ENCODE measurements around the gene CLRN1. TPM values are rescaled to one million over a fixed set of nuclear protein-coding genes. Genes with fewer than 3 reads are reported as not detected.

The CLRN1 gene
- total RNA-seq, 1 donor from 2014 or later, result not detected

DNA sequence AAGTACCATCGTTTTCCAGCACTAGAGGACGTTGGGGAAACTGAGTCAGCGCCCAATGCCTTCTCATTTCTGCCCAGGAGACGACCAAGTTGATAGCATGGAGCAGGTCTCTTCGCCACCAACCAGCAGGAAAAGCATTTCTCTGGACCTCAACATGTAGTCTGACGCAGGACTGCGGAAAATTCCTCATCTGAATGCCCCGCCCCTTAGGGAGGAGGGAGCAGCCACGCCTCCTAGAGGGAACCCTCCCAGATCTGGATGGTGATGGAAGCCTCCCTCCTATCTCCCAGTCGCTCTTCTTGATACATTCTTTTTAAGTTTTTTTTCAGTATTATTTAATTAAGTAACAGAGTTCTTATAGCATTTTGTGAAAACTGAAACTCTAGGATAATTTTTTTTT is 49.9 kb downstream of the CLRN1 start:
- DNase-seq (ENCODE audit: low read depth in 2 of 2), result peak in 1 of 2 donors; percentile 12

- no peak for DNase-seq (ENCODE audit: low read depth in 2 of 2)
Measured at GRCh38 chr3:150921209-150921608, 51.3 kb downstream of the CLRN1 start.

GRCh38 chr3:150920236-150920635 is 52.3 kb downstream of the CLRN1 start:
- DNase-seq (ENCODE audit: low read depth in 2 of 2), result no peak

GRCh38 chr3:150917951-150918350 is 54.6 kb downstream of the CLRN1 start:
- DNase-seq (ENCODE audit: low read depth in 2 of 2), result no peak

- DNase-seq (ENCODE audit: low read depth in 2 of 2), result no peak
Measured at GRCh38 chr3:150913133-150913922, 59.2 kb downstream of the CLRN1 start.

DNA sequence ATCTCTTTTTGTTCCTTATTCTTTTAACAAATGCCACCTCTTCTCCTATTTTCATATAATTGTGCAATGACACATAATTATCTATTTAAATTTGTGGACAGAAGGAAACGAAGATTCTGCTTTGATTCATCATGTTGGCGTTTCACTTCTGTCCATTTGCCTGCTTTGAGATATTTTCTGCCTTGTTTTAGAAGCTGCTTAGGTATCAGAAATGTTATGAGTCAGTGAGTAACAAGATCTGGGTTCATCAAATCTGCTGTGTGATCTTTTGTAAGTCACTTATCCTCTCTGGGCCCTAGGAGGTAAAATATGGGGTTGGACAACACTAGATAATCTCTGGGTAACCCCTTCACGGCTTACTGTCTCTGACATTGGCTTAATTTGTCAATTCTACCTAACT is 60.0 kb downstream of the CLRN1 start:
- DNase-seq (ENCODE audit: low read depth in 2 of 2), result no peak

GRCh38 chr3:150911771-150912170 is 60.8 kb downstream of the CLRN1 start:
- no peak for DNase-seq (ENCODE audit: low read depth in 2 of 2)

- DNase-seq (ENCODE audit: low read depth in 2 of 2), result no peak
Measured at GRCh38 chr3:150906461-150906860, 66.1 kb downstream of the CLRN1 start.

GRCh38 chr3:150905746-150906145 is 66.8 kb downstream of the CLRN1 start:
- no peak for DNase-seq (ENCODE audit: low read depth in 2 of 2)

DNA sequence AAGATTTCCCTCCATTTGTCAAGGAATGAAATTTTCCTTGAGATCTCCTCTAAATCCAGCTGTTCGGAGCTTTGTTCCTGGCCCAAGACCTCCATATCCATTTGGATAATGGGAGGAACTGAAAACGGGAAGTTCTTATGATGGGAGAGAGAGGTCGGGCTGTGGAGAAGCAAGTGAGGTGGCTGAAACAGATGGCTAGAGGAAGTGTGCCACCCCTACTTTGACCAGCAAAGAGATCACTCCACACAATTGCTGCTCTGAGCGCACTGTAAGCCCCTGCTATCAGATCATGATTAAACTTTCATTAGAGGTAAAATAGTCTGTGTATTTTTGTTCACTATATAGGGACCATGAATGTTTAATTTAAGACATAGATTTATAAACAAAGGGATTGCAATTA is 67.2 kb downstream of the CLRN1 start, which contains the start of gene MINDY4B:
TSS of gene MINDY4B (minus strand) at position 101 of the 400 bp plus-strand sequence. CDS start at position 101, 0 bp downstream.
- DNase-seq (ENCODE audit: low read depth in 2 of 2), result no peak

- no peak for DNase-seq (ENCODE audit: low read depth in 2 of 2)
Measured at GRCh38 chr3:150902988-150903387, 69.5 kb downstream of the CLRN1 start.

- DNase-seq (ENCODE audit: low read depth in 2 of 2), result no peak
Measured at GRCh38 chr3:150901793-150902192, 70.7 kb downstream of the CLRN1 start.

GRCh38 chr3:150899141-150899540 is 73.4 kb downstream of the CLRN1 start:
- no peak for DNase-seq (ENCODE audit: low read depth in 2 of 2)

GRCh38 chr3:150898046-150898754 is 74.3 kb downstream of the CLRN1 start:
- no peak for DNase-seq (ENCODE audit: low read depth in 2 of 2)

GRCh38 chr3:150897592-150897991 is 74.9 kb downstream of the CLRN1 start:
- DNase-seq (ENCODE audit: low read depth in 2 of 2), result no peak

GRCh38 chr3:150890831-150891230 is 81.7 kb downstream of the CLRN1 start:
- DNase-seq (ENCODE audit: low read depth in 2 of 2), result no peak

- no peak for DNase-seq (ENCODE audit: low read depth in 2 of 2)
Measured at GRCh38 chr3:150890295-150890694, 82.2 kb downstream of the CLRN1 start.

GRCh38 chr3:150889106-150889505 is 83.4 kb downstream of the CLRN1 start:
- DNase-seq (ENCODE audit: low read depth in 2 of 2), result no peak

- no peak for DNase-seq (ENCODE audit: low read depth in 2 of 2)
Measured at GRCh38 chr3:150887031-150887430, 85.5 kb downstream of the CLRN1 start.

DNA sequence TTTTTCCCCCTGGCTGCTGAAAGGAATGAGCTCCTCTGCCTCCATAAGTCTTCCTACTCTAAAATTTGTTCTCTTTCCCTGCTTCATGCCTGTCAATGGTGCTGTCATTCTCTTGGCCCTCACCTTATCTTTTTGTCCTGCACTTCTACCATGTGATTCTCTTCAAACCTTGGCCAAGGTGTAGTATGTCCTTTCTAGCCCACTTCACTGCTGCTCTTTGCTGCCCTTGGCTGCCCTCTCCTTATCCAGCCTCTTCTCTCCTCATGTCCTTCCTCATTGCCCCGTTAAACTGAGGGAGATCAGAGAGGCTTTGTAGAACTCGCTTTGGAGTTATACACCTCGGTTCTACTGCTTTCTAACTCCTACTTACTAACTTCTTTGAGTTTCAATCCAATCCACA is 87.0 kb downstream of the CLRN1 start:
- no peak for DNase-seq (ENCODE audit: low read depth in 2 of 2)

DNA sequence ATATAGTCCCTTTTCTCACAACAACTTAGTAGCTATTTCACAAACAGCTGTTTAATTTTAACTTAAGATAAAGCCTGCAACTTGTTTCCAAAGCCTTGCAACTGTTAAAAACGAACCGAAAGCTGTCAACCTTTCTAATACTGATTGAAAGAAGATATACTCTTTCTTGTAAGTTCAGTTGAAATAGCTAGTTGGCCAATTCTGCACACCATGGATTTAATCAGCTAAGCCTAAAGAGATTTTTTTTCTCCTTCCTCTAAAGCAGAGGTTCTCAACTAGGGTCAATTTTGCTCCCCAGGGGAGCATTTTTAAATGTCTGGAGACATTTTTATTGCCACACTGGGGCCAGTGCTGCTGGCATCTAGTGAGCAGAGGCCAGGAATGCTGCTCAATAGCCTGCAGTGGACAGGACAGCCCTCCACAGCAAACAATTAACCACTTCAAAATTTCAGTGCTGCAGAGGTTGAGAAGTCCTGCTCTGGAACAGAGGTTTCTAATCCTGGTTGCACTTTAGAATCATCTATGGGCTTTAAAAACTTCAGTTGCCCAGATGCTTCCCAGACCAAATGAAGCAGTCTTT is 93.4 kb downstream of the CLRN1 start:
- no peak for DNase-seq (ENCODE audit: low read depth in 2 of 2)

GRCh38 chr3:150878290-150878689 is 94.2 kb downstream of the CLRN1 start:
- DNase-seq (ENCODE audit: low read depth in 2 of 2), result no peak

DNA sequence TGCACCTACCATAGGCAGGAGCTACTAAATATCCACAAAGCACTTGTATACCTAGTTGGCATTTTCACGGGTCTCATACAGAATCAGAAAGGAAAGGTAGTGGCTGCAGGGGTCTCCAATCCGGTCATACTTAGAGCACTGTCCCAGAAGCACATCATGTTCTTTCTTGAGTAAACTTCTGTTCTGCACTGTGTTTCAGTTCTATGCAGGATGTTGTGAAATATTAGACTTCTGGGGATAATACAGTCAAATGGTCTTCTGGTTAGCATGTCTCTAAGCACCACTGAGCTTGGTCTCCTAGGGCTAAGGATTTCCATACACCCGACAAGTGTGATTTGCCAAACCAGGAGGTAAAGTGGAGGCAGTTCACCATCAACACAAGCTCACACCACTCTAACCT is 95.2 kb downstream of the CLRN1 start:
- no peak for DNase-seq (ENCODE audit: low read depth in 2 of 2)

All from dermis microvascular lymphatic vessel endothelial cell (primary cell).